GM18867 (cell line): ENCODE results near the gene NAP1L4.
"Not testable (repeated sequence)": the region's sequence is repeated elsewhere in the genome, so short reads cannot be mapped to it uniquely, and the experiment has no call there.

Experiments used
- ATAC-seq: cut with Tn5 transposase; IDR thresholded peaks from one replicate; pipeline ENCODE4 v1.9.1; 2021; ENCODE audit warnings: mild to moderate bottlenecking, moderate library complexity; ENCODE audit not compliant: unreplicated experiment

Gene NAP1L4

GRCh38 chr11:2911088-2911784 is 80.9 kb downstream of the NAP1L4 start:
- no peak for ATAC-seq

DNA sequence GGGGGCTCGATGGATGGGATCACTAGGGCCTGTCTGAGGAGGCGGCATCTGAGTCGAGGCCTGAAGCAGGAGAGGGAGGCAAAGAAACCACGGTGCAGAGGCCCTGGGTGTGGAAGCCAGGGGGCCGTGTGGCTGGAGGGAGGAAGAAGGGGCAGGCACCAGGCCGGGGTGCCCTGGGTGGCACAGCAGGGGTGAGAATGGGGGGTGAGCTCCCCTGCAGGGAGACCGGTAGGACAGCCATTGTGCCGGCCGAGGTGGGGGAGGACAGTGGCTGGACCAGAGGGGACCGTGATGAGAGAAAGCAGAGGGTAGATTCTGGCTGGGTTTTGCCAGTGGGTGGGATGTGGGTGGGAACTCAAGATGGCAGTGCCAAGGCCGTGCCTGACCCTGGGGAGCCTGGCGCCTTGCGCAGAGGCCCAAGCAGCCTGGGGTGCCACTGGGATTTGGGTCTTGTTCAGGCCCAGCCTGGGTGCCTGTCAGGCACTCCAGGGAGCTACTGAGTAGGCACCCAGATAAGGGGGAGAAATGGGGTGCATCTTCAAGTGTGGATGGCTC is 81.7 kb downstream of the NAP1L4 start:
- no peak for ATAC-seq

DNA sequence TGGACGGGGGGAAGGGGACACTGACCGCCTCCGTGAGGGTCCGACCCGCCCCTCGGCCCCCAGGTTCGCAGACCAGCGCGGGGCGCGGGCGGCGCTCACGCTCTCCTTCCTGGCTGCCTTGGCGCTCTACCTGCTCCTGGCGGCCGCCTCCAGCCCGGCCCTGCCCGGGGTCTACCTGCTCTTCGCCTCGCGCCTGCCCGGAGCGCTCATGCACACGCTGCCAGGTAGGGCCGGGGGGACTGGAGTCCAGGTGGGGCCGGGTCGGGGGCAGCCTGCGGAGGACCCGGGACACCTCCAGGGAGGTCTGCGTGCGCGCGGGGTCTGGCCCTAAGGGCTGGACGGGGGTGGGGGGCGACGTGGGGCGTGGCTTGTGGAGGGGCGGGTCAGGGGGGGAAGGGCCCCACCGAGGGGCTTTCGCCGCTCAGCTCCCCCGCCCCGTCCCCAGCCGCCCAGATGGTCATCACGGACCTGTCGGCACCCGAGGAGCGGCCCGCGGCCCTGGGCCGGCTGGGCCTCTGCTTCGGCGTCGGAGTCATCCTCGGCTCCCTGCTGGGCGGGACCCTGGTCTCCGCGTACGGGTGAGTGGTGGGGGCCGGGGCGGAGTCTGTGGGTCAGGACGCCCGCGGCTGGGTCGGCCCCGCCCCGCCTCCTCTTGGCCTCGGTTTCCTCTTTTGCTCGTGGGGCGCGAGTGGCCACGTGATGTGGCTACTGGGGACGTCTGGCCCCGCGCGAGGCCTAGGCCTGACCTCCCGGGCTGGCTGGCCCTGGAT is 82.8 kb downstream of the NAP1L4 start:
- no peak for ATAC-seq

GRCh38 chr11:2908130-2908529 is 84.0 kb downstream of the NAP1L4 start:
- no peak for ATAC-seq

DNA sequence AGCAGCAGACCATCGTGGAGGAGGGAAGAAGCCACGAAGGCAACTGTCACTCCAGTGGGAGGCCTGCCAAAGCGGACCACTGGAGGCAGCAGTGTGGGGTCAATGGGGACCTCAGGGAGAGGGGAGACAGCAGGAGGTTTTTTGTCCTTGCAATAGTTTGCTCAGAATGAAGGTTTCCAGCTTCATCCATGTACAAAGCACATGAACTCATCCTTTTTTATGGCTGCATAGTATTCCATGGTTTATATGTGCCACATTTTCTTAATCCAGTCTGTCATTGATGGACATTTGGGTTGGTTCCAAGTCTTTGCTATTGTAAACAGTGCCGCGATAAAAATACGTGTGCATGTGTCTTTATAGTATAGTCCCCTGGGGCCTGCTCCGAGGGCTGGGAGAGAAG is 86.8 kb downstream of the NAP1L4 start:
- ATAC-seq: not testable (repeated sequence)

DNA sequence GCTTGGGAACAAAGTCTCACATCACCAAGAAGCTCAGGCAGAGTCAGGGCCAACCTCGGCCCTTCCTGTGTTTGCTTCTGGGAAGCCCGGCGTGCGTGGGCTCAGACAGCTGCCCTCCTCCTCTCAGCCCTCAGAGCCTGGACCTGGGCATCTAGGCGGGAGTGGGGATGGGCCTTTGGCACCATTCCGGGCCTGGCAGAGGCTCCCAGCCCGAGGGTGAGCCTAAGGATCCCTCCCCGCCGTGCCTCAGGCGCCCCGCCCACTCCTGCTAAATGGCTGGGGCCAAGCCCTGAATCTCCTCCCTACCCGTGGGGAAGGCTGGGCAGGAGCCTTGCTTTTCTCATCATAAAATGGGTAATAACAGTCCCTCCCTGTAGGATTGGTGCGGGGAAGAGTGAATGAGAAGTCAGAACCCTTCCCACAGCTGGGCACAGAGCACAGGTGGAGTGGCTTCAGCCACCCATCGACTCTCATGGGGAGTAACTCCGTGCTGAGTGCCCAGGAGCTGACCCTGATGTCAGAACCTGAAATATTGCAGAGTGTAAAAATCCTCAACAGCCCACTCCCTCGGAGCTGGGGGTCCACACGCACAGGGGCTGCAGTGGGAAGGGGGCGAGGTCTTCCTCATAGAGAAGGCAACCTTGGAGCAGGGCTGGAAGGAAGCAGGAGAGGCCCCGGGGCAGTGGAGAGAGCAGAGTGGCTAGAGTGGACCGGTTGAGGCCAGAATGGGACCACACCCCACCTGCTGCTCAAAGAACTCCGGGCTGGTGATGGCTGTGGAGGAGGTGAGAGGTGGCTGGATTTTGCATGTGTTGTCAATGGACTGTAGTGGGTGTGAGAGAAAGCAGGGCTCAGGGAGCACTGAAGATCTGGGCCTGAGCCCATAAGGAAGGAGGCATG is 87.7 kb downstream of the NAP1L4 start:
- ATAC-seq: no peak

GRCh38 chr11:2903672-2904011 is 88.5 kb downstream of the NAP1L4 start:
- ATAC-seq: no peak

GRCh38 chr11:2902784-2903671 is 89.1 kb downstream of the NAP1L4 start:
- no peak for ATAC-seq

DNA sequence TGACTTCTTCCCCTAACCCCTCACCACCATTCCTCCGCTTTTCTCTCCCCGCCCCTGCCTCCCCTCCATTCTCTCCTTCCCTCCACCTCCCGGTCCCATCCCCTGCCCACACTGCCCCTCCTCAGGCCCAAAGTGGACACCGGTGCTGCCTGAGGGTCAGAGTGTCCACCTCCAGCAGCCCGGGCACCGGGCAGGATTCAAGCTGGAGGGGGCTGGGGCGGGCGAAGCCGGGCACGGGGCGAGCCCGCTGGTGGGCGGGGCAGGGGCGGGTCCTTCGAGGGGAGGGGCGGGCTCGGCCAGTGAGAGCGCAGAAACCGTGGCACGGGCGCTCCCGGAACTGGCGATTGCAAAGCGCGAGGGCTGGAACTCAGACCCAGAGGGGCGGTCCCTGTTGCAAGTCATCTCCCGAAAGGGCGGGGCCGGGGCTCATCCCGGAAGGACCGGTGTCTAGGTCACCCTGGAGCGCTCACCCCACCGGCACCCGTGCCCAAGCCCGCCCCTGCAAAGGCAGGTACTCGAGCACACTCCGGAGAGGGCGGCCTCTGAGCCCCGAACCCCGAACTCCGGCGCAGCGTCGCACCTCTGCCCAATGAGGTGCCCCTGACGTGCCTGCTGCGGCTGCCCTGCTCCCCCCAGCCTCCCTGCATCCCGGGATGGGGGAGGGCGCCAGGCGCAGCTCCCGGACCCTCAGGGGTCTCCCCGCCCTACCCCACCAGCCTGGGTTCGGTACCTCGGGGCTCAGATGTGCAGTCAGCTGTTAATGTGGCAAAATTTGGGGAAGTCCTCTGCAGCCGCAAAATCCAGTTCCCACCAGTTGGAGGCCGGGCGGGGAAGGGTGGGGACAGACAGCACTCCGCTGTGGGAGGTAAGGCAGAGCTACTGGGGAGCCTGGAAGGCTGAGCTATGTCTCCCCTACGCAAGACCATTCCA is 90.0 kb downstream of the NAP1L4 start:
- peak; percentile 96 for ATAC-seq

GRCh38 chr11:2901196-2901796 is 90.8 kb downstream of the NAP1L4 start:
- no peak for ATAC-seq

DNA sequence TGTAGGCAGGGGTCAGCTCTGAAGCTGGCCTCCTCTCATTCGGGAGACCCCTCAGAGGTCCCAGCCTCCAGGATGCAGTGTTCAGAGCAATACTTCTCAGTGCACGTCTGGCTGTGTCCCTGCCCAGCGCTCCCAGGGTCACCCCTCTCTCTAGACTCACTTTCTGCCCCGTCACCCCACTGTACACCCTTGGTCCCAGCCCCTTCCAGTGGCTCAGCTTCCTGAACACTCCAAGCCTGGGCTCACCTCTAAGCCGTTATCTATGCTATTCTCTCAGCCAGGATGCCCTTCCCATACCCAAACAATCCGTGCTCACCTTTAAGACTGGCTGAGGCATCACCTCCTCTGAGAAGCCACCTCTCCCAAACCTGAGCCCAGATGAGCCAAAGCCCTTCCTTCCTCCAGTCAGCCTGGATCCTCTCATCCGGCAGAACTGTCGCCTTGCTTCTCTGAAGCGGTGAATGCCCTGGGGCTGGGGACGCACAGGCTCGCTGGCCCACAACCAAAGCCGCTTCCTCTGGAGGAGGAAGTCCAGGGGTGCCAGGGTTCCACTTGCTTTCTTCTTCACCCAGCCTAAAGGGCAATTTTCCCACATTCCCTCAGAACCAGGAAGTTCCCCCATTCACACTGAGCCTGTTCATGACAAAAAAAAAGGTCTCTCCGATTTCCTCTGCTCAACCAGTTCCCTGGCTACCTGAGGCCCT is 92.9 kb downstream of the NAP1L4 start:
- no peak for ATAC-seq

- ATAC-seq: no peak
Observed at GRCh38 chr11:2898366-2899079, 93.6 kb downstream of the NAP1L4 start.

- ATAC-seq: no peak
Observed at GRCh38 chr11:2897048-2897447, 95.1 kb downstream of the NAP1L4 start.

DNA sequence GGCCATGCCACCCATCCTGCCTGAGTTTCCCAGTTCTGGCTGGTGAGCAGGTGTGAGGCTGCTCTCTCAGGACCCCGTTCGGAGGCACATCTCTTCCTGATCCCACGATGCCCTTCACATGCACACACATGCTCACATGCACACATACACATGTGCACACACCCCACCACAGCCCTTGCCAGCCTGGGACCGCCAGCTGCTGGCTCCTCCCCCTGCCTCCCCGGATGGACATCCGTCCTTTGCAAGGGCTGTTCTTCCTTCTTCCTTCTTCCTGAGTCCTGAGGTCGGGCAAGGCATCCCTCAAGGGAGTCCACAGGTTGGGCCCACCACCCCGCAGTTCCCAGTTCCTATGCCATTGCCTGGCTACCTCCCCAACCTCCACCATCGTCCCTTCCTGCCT is 96.1 kb downstream of the NAP1L4 start:
- no peak for ATAC-seq
